HepG2 (cell line): Measurements from ENCODE around the gene ADM. TPM values are rescaled to one million over a fixed set of nuclear protein-coding genes. Genes with fewer than 3 reads are reported as not detected.

Experiments used
- FIP1L1 ChIP-seq: fragments of 200-400 bp; formaldehyde crosslinking; IDR thresholded peaks from 2 replicates; pipeline ENCODE4 v1.6.1; 2018; ENCODE audit warnings: low read depth, mild to moderate bottlenecking, low read length, moderate library complexity, borderline replicate concordance; ENCODE audit not compliant: insufficient read depth
- FOXM1 ChIP-seq: sonication (generic); formaldehyde crosslinking; IDR thresholded peaks from 2 replicates; pipeline ENCODE4 v1.5.0; 2020; ENCODE audit warnings: missing genetic modification reagents
- HCFC1 ChIP-seq: fragments of 150-350 bp; IDR thresholded peaks from 2 replicates; pipeline ENCODE4 v1.6.1; 2014; ENCODE audit warnings: low read depth, low read length
- KDM4B ChIP-seq: sonication (generic); formaldehyde crosslinking; IDR thresholded peaks from 2 replicates; pipeline ENCODE4 v1.4.0; 2020; ENCODE audit warnings: missing genetic modification reagents
- MAF1 ChIP-seq: sonication (generic); formaldehyde crosslinking; IDR thresholded peaks from 2 replicates; pipeline ENCODE4 v1.5.0; 2020; ENCODE audit warnings: missing genetic modification reagents, borderline replicate concordance
- MAFF ChIP-seq: IDR thresholded peaks from 2 replicates; pipeline ENCODE4 v1.6.1; 2011; ENCODE audit warnings: low read depth, low read length, improper control_type of control experiment
- POGZ ChIP-seq: sonication (generic); formaldehyde crosslinking; IDR thresholded peaks from 2 replicates; pipeline ENCODE4 v1.4.0; 2020; ENCODE audit warnings: mild to moderate bottlenecking, missing genetic modification reagents
- REL ChIP-seq: sonication (generic); formaldehyde crosslinking; conservative IDR thresholded peaks from 2 replicates; pipeline ENCODE4 v1.8.0; 2022; ENCODE audit warnings: mild to moderate bottlenecking, missing genetic modification reagents, moderate library complexity
- SOX13 ChIP-seq, 3 experiments: fragments of 450-650 bp in 1 of 3; sonication (generic) in 1 of 3; formaldehyde crosslinking in 1 of 3; IDR thresholded peaks in 2 of 3; conservative IDR thresholded peaks in 1 of 3; 2 replicates each; pipeline versions ENCODE4 v1.5.0 to v1.6.1; 2016 to 2020; ENCODE audit warnings: antibody characterized with exemption in 1 of 3, mild to moderate bottlenecking in 1 of 3, missing compliant biosample characterization in 1 of 3, missing genetic modification reagents in 1 of 3, moderate library complexity in 1 of 3
- THYN1 ChIP-seq: sonication (generic); formaldehyde crosslinking; IDR thresholded peaks from 2 replicates; pipeline ENCODE4 v1.8.1; 2023; ENCODE audit warnings: low read depth, mild to moderate bottlenecking, moderate library complexity, missing genetic modification reagents, borderline replicate concordance
- ZFYVE20 ChIP-seq: sonication (generic); formaldehyde crosslinking; IDR thresholded peaks from 2 replicates; pipeline ENCODE4 v1.8.0; 2023; ENCODE audit warnings: low read depth, mild to moderate bottlenecking, moderate library complexity, missing genetic modification reagents, borderline replicate concordance
- ZNF331 ChIP-seq: sonication (generic); formaldehyde crosslinking; IDR thresholded peaks from 2 replicates; pipeline ENCODE4 v1.4.0; 2020; ENCODE audit warnings: missing genetic modification reagents
- ZNF607 ChIP-seq: sonication (generic); formaldehyde crosslinking; IDR thresholded peaks from 2 replicates; pipeline ENCODE4 v1.5.1; 2020; ENCODE audit warnings: missing genetic modification reagents, mild to moderate bottlenecking, borderline replicate concordance
- polyA plus RNA-seq, 8 experiments: library from polyadenylated mRNA; depleted of rRNA in 3 of 8; stranded (reverse) in 7 of 8; unstranded in 1 of 8; fragments of >200 nt; fragmentation: Illumina TruSeq in 4 of 8; extraction: Trizol in 4 of 8; gene quantifications; 2 replicates each; pipeline versions ENCODE4 v1.2.1 to v1.2.3, GENCODE V29; 2011 to 2016; ENCODE audit warnings: low read depth in 4 of 8, missing spikeins in 1 of 8, mixed read lengths in 1 of 8; ENCODE audit not compliant: insufficient read depth in 1 of 8
- total RNA-seq, 5 experiments: library from RNA; depleted of rRNA; stranded (reverse); fragments of >200 nt; fragmentation: Illumina TruSeq; extraction: Trizol; gene quantifications; 2 replicates each; pipeline ENCODE4 v1.2.3, GENCODE V29; 2016; ENCODE audit warnings: low read depth in 1 of 5
- TF ChIP-seq, protein P1 (sequence below): sonication (generic); formaldehyde crosslinking; conservative IDR thresholded peaks from 2 replicates; pipeline ENCODE4 v1.8.0; 2022; ENCODE audit warnings: mild to moderate bottlenecking, moderate library complexity, missing genetic modification reagents
- TF ChIP-seq, protein P2 (sequence below): sonication (generic); formaldehyde crosslinking; conservative IDR thresholded peaks from 2 replicates; pipeline ENCODE4 v1.4.0; 2020; ENCODE audit warnings: mild to moderate bottlenecking, missing genetic modification reagents, moderate library complexity
- TF ChIP-seq, protein P3 (sequence below): sonication (generic); formaldehyde crosslinking; IDR thresholded peaks from 2 replicates; pipeline ENCODE4 v1.8.0; 2022; ENCODE audit warnings: mild to moderate bottlenecking, missing genetic modification reagents, moderate library complexity
- TF ChIP-seq, protein P4 (sequence below): sonication (generic); formaldehyde crosslinking; IDR thresholded peaks from 2 replicates; pipeline ENCODE4 v1.5.0; 2020; ENCODE audit warnings: mild to moderate bottlenecking, missing genetic modification reagents

ADM gene
- total and polyA plus RNA-seq, 2 of the 13 experiments (the other 11 are each of a cell fraction or from before 2014, with no cell fraction given) = 10.7 to 26.1 TPM

DNA sequence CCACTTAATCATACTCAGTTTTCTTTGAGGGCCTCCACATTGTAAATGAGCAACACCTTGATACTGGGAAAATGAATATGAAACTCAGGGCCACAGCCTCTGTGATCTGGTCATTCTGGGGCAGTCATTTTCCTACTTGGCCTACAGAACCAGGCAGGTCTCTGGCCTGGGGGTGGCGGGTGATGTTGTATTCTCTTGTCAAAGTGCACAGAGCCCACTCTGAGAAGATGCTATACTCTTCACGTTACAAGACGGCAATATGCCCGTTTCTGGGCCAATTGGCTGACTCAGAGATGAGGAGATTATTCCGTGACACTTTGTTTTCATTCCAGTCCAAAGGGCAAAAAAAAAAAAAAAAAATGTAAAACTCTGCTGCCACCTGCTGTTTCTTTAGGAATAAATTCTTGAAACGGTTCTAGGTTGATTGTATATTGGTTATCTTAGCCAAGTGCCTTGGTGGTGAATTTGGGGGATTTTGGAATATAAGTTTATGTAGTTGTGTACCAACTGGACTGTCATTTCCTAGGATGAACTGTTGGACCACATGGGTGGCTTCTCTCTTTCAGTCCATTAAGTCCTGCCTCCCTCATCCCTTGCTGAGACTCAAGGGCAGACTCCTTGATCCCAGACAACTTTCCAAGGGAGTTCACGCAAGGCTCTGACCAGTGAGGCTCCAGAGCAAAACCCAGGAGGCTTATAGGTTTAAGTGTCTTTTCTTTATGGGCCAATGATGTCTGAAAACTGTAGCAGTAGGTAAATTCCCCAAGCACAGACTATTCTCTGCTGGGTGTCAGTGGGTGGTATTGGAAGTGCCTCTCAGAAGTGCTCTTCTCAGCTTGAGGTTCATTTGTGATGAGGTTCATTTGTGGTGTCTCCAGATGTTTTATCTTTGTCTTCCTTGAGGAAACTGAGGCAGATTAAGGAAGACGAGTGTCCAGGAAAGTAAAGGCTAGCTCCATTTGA, 18.2 kb downstream of the ADM start (continued):
- TF ChIP-seq, protein P1, sequence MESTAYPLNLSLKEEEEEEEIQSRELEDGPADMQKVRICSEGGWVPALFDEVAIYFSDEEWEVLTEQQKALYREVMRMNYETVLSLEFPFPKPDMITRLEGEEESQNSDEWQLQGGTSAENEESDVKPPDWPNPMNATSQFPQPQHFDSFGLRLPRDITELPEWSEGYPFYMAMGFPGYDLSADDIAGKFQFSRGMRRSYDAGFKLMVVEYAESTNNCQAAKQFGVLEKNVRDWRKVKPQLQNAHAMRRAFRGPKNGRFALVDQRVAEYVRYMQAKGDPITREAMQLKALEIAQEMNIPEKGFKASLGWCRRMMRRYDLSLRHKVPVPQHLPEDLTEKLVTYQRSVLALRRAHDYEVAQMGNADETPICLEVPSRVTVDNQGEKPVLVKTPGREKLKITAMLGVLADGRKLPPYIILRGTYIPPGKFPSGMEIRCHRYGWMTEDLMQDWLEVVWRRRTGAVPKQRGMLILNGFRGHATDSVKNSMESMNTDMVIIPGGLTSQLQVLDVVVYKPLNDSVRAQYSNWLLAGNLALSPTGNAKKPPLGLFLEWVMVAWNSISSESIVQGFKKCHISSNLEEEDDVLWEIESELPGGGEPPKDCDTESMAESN (CRISPR knock-in tag) = 0 out of 2 replicates have a peak, but pooled peaks have one; percentile 40
- TF ChIP-seq, protein P2, sequence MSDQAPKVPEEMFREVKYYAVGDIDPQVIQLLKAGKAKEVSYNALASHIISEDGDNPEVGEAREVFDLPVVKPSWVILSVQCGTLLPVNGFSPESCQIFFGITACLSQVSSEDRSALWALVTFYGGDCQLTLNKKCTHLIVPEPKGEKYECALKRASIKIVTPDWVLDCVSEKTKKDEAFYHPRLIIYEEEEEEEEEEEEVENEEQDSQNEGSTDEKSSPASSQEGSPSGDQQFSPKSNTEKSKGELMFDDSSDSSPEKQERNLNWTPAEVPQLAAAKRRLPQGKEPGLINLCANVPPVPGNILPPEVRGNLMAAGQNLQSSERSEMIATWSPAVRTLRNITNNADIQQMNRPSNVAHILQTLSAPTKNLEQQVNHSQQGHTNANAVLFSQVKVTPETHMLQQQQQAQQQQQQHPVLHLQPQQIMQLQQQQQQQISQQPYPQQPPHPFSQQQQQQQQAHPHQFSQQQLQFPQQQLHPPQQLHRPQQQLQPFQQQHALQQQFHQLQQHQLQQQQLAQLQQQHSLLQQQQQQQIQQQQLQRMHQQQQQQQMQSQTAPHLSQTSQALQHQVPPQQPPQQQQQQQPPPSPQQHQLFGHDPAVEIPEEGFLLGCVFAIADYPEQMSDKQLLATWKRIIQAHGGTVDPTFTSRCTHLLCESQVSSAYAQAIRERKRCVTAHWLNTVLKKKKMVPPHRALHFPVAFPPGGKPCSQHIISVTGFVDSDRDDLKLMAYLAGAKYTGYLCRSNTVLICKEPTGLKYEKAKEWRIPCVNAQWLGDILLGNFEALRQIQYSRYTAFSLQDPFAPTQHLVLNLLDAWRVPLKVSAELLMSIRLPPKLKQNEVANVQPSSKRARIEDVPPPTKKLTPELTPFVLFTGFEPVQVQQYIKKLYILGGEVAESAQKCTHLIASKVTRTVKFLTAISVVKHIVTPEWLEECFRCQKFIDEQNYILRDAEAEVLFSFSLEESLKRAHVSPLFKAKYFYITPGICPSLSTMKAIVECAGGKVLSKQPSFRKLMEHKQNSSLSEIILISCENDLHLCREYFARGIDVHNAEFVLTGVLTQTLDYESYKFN = peak; percentile 61
- no peak for TF ChIP-seq ZNF331 (CRISPR knock-in tag)
- no peak for TF ChIP-seq SOX13 (IDR thresholded peaks at IDR 0.05)
- TF ChIP-seq SOX13 (CRISPR knock-in tag; conservative IDR thresholded peaks at IDR 0.05 in 1 of 2, IDR thresholded peaks at IDR 0.05 in 1 of 2) = peak in 1 of 2 experiments; percentile 15; a peak in 1 of 4 replicates
- TF ChIP-seq ZFYVE20 (CRISPR knock-in tag) = no peak
- peak; percentile 44; the same call in 1 of the 2 replicates for TF ChIP-seq MAFF
- TF ChIP-seq, protein P3, sequence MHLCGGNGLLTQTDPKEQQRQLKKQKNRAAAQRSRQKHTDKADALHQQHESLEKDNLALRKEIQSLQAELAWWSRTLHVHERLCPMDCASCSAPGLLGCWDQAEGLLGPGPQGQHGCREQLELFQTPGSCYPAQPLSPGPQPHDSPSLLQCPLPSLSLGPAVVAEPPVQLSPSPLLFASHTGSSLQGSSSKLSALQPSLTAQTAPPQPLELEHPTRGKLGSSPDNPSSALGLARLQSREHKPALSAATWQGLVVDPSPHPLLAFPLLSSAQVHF = no peak
- TF ChIP-seq KDM4B (CRISPR knock-in tag) = no peak
- no peak for TF ChIP-seq HCFC1
- TF ChIP-seq MAF1 (CRISPR knock-in tag) = no peak
- no peak for TF ChIP-seq THYN1
- no peak for TF ChIP-seq FOXM1 (CRISPR knock-in tag)
- TF ChIP-seq REL (CRISPR knock-in tag) = no peak
- peak; percentile 32; the same call in 1 of the 2 replicates for TF ChIP-seq ZNF607 (CRISPR knock-in tag)
- no peak for TF ChIP-seq FIP1L1
- peak; percentile 45 for TF ChIP-seq POGZ (CRISPR knock-in tag)
- TF ChIP-seq, protein P4, sequence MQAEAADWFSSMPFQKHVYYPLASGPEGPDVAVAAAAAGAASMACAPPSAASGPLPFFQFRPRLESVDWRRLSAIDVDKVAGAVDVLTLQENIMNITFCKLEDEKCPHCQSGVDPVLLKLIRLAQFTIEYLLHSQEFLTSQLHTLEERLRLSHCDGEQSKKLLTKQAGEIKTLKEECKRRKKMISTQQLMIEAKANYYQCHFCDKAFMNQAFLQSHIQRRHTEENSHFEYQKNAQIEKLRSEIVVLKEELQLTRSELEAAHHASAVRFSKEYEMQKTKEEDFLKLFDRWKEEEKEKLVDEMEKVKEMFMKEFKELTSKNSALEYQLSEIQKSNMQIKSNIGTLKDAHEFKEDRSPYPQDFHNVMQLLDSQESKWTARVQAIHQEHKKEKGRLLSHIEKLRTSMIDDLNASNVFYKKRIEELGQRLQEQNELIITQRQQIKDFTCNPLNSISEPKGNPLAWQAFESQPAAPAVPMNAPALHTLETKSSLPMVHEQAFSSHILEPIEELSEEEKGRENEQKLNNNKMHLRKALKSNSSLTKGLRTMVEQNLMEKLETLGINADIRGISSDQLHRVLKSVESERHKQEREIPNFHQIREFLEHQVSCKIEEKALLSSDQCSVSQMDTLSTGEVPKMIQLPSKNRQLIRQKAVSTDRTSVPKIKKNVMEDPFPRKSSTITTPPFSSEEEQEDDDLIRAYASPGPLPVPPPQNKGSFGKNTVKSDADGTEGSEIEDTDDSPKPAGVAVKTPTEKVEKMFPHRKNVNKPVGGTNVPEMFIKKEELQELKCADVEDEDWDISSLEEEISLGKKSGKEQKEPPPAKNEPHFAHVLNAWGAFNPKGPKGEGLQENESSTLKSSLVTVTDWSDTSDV (CRISPR knock-in tag) = no peak
